ENCODE measurements around the gene LMOD2.

- no peak for TF ChIP-seq GLIS3 (CRISPR knock-in tag; IDR thresholded peaks at IDR 0.05)
- no peak for TF ChIP-seq RARB (CRISPR knock-in tag; IDR thresholded peaks at IDR 0.05)
Observed at GRCh38 chr7:123655614-123656013, at the start of gene LMOD2.

Data from SK-N-SH treated with all-trans-retinoic acid at 6 μM for 48 hours (cell line).